ENCODE data around the gene SLC35F4.
"Not testable (repeated sequence)": the region's sequence is repeated elsewhere in the genome, so short reads cannot be mapped to it uniquely, and the experiment has no call there.

The SLC35F4 gene

GRCh38 chr14:57875296-57875695, 9.4 kb upstream of the SLC35F4 start:
- no peak overlapping the region for H3K4me3 ChIP-seq (ENCODE audit: low read depth, low read length)
- 0 out of 2 replicates have a peak, but pooled peaks cover 3% of the 10 kb centered on the region for H3K9me3 ChIP-seq (ENCODE audit: control insufficient read depth, insufficient read depth, low read depth, low read length)
- H3K4me1 ChIP-seq (ENCODE audit: control insufficient read depth, insufficient read depth, low read length), result peaks cover 5% of the 10 kb centered on the region; the same call in 1 of the 2 replicates
- H3K9ac ChIP-seq (ENCODE audit: low read length), result no peak overlapping the region
- H3K27ac ChIP-seq (ENCODE audit: low read depth, low read length), result no peak overlapping the region
- no peaks in the 10 kb centered on the region for H3K36me3 ChIP-seq (ENCODE audit: control insufficient read depth, insufficient read depth, low read length)
- no peaks in the 10 kb centered on the region for H3K27me3 ChIP-seq (ENCODE audit: control insufficient read depth, insufficient read depth, low read length)

- 0 out of 2 replicates have a peak, but pooled peaks cover under 1% of the 10 kb centered on the region for H3K4me1 ChIP-seq (ENCODE audit: control insufficient read depth, insufficient read depth, low read length)
- no peak overlapping the region for H3K27ac ChIP-seq (ENCODE audit: low read depth, low read length)
- no peaks in the 10 kb centered on the region for H3K9me3 ChIP-seq (ENCODE audit: control insufficient read depth, insufficient read depth, low read depth, low read length)
- H3K36me3 ChIP-seq (ENCODE audit: control insufficient read depth, insufficient read depth, low read length), result no peaks in the 10 kb centered on the region
- no peak overlapping the region for H3K4me3 ChIP-seq (ENCODE audit: low read depth, low read length)
- no peak overlapping the region for H3K9ac ChIP-seq (ENCODE audit: low read length)
- H3K27me3 ChIP-seq (ENCODE audit: control insufficient read depth, insufficient read depth, low read length), result peaks cover 9% of the 10 kb centered on the region
These were observed 5.7 kb upstream of the SLC35F4 start for GRCh38 chr14:57871459-57872080.

GRCh38 chr14:57870686-57871457, 5.0 kb upstream of the SLC35F4 start:
- Histone ChIP-seq H3K27ac (ENCODE audit: low read depth, low read length) (no peak overlapping the region), H3K36me3 (ENCODE audit: control insufficient read depth, insufficient read depth, low read length) (no peaks in the 10 kb centered on the region), H3K27me3 (ENCODE audit: control insufficient read depth, insufficient read depth, low read length) (peaks cover 16% of the 10 kb centered on the region), H3K9me3 (ENCODE audit: control insufficient read depth, insufficient read depth, low read depth, low read length) (no peaks in the 10 kb centered on the region), H3K4me1 (ENCODE audit: control insufficient read depth, insufficient read depth, low read length) (peaks cover 7% of the 10 kb centered on the region; the same call in 1 of the 2 replicates), H3K4me3 (ENCODE audit: low read depth, low read length) (no peak overlapping the region), H3K9ac (ENCODE audit: low read length) (no peak overlapping the region)

- Histone ChIP-seq H3K9me3 (ENCODE audit: control insufficient read depth, insufficient read depth, low read depth, low read length) (no peaks in the 10 kb centered on the region), H3K36me3 (ENCODE audit: control insufficient read depth, insufficient read depth, low read length) (no peaks in the 10 kb centered on the region), H3K27me3 (ENCODE audit: control insufficient read depth, insufficient read depth, low read length) (peaks cover 27% of the 10 kb centered on the region)
These were observed 3.7 kb upstream of the SLC35F4 start for GRCh38 chr14:57869617-57870016.

GRCh38 chr14:57866199-57866705, 360 bp upstream of the SLC35F4 start:
- Histone ChIP-seq H3K9me3 (ENCODE audit: control insufficient read depth, insufficient read depth, low read depth, low read length) (no peaks in the 10 kb centered on the region), H3K9ac (ENCODE audit: low read length) (no peak overlapping the region), H3K36me3 (ENCODE audit: control insufficient read depth, insufficient read depth, low read length) (no peaks in the 10 kb centered on the region), H3K27me3 (ENCODE audit: control insufficient read depth, insufficient read depth, low read length) (peaks cover 55% of the 10 kb centered on the region), H3K4me3 (ENCODE audit: low read depth, low read length) (peak overlapping the region; percentile 56), H3K27ac (ENCODE audit: low read depth, low read length) (no peak overlapping the region), H3K4me1 (ENCODE audit: control insufficient read depth, insufficient read depth, low read length) (peaks cover 7% of the 10 kb centered on the region; the same call in 1 of the 2 replicates)

More at GRCh38 chr14:57869617-57870016, 3.7 kb upstream of the SLC35F4 start:
- no peak overlapping the region for H3K9ac ChIP-seq (ENCODE audit: low read length)
- H3K27ac ChIP-seq (ENCODE audit: low read depth, low read length), result no peak overlapping the region
- H3K4me1 ChIP-seq (ENCODE audit: control insufficient read depth, insufficient read depth, low read length), result peaks cover 7% of the 10 kb centered on the region; the same call in 1 of the 2 replicates
- no peak overlapping the region for H3K4me3 ChIP-seq (ENCODE audit: low read depth, low read length)

- H3K27ac ChIP-seq (ENCODE audit: low read depth, low read length), result no peak overlapping the region
- H3K9me3 ChIP-seq (ENCODE audit: control insufficient read depth, insufficient read depth, low read depth, low read length), result no peaks in the 10 kb centered on the region
- peaks cover 7% of the 10 kb centered on the region; the same call in 1 of the 2 replicates for H3K4me1 ChIP-seq (ENCODE audit: control insufficient read depth, insufficient read depth, low read length)
- no peak overlapping the region for H3K9ac ChIP-seq (ENCODE audit: low read length)
- peak overlapping the region; percentile 56 for H3K4me3 ChIP-seq (ENCODE audit: low read depth, low read length)
- H3K36me3 ChIP-seq (ENCODE audit: control insufficient read depth, insufficient read depth, low read length), result no peaks in the 10 kb centered on the region
- peaks cover 62% of the 10 kb centered on the region for H3K27me3 ChIP-seq (ENCODE audit: control insufficient read depth, insufficient read depth, low read length)
These were observed 858 bp downstream of the SLC35F4 start for GRCh38 chr14:57865066-57865402.

GRCh38 chr14:57864659-57865058, 1.2 kb downstream of the SLC35F4 start:
- Histone ChIP-seq H3K27me3 (ENCODE audit: control insufficient read depth, insufficient read depth, low read length) (peaks cover 65% of the 10 kb centered on the region), H3K9ac (ENCODE audit: low read length) (no peak overlapping the region), H3K4me3 (ENCODE audit: low read depth, low read length) (peak overlapping the region; percentile 56), H3K36me3 (ENCODE audit: control insufficient read depth, insufficient read depth, low read length) (no peaks in the 10 kb centered on the region), H3K4me1 (ENCODE audit: control insufficient read depth, insufficient read depth, low read length) (peaks cover 7% of the 10 kb centered on the region; the same call in 1 of the 2 replicates), H3K9me3 (ENCODE audit: control insufficient read depth, insufficient read depth, low read depth, low read length) (no peaks in the 10 kb centered on the region), H3K27ac (ENCODE audit: low read depth, low read length) (no peak overlapping the region)

- no peaks in the 10 kb centered on the region for H3K9me3 ChIP-seq (ENCODE audit: control insufficient read depth, insufficient read depth, low read depth, low read length)
- no peak overlapping the region for H3K27ac ChIP-seq (ENCODE audit: low read depth, low read length)
- peaks cover 7% of the 10 kb centered on the region; the same call in 1 of the 2 replicates for H3K4me1 ChIP-seq (ENCODE audit: control insufficient read depth, insufficient read depth, low read length)
- no peak overlapping the region for H3K9ac ChIP-seq (ENCODE audit: low read length)
- peaks cover 68% of the 10 kb centered on the region for H3K27me3 ChIP-seq (ENCODE audit: control insufficient read depth, insufficient read depth, low read length)
- no peaks in the 10 kb centered on the region for H3K36me3 ChIP-seq (ENCODE audit: control insufficient read depth, insufficient read depth, low read length)
- H3K4me3 ChIP-seq (ENCODE audit: low read depth, low read length), result no peak overlapping the region
These were observed 2.4 kb downstream of the SLC35F4 start for GRCh38 chr14:57863471-57863870.

- H3K4me1 ChIP-seq (ENCODE audit: control insufficient read depth, insufficient read depth, low read length); H3K27ac ChIP-seq (ENCODE audit: low read depth, low read length); H3K9ac ChIP-seq (ENCODE audit: low read length); H3K4me3 ChIP-seq (ENCODE audit: low read depth, low read length); H3K36me3 ChIP-seq (ENCODE audit: control insufficient read depth, insufficient read depth, low read length); H3K9me3 ChIP-seq (ENCODE audit: control insufficient read depth, insufficient read depth, low read depth, low read length); H3K27me3 ChIP-seq (ENCODE audit: control insufficient read depth, insufficient read depth, low read length): not testable (repeated sequence)
These were observed 10.2 kb downstream of the SLC35F4 start for GRCh38 chr14:57855666-57856065.

GRCh38 chr14:57854571-57854970, 11.3 kb downstream of the SLC35F4 start:
- H3K4me3 ChIP-seq (ENCODE audit: low read depth, low read length), result no peak overlapping the region
- H3K9ac ChIP-seq (ENCODE audit: low read length), result no peak overlapping the region
- no peaks in the 10 kb centered on the region for H3K36me3 ChIP-seq (ENCODE audit: control insufficient read depth, insufficient read depth, low read length)
- H3K27ac ChIP-seq (ENCODE audit: low read depth, low read length), result no peak overlapping the region
- H3K27me3 ChIP-seq (ENCODE audit: control insufficient read depth, insufficient read depth, low read length), result peaks cover 2% of the 10 kb centered on the region; the same call in 1 of the 2 replicates
- H3K4me1 ChIP-seq (ENCODE audit: control insufficient read depth, insufficient read depth, low read length), result no peaks in the 10 kb centered on the region
- H3K9me3 ChIP-seq (ENCODE audit: control insufficient read depth, insufficient read depth, low read depth, low read length), result no peaks in the 10 kb centered on the region

GRCh38 chr14:57851354-57851753, 14.5 kb downstream of the SLC35F4 start:
- H3K4me3 ChIP-seq (ENCODE audit: low read depth, low read length), result no peak overlapping the region
- H3K36me3 ChIP-seq (ENCODE audit: control insufficient read depth, insufficient read depth, low read length), result no peaks in the 10 kb centered on the region
- H3K9ac ChIP-seq (ENCODE audit: low read length), result no peak overlapping the region
- H3K9me3 ChIP-seq (ENCODE audit: control insufficient read depth, insufficient read depth, low read depth, low read length), result no peaks in the 10 kb centered on the region
- H3K27ac ChIP-seq (ENCODE audit: low read depth, low read length), result no peak overlapping the region
- H3K4me1 ChIP-seq (ENCODE audit: control insufficient read depth, insufficient read depth, low read length), result no peaks in the 10 kb centered on the region
- H3K27me3 ChIP-seq (ENCODE audit: control insufficient read depth, insufficient read depth, low read length), result no peaks in the 10 kb centered on the region

Measured in HUES6 (cell line).